Measurements from ENCODE around the gene FRAS1. TPM values are rescaled to one million over a fixed set of nuclear protein-coding genes. Genes with fewer than 3 reads are reported as not detected.

FRAS1 gene
- total RNA-seq, 2 experiments from 2014 or later: 0.09 TPM; not detected in 1

DNA sequence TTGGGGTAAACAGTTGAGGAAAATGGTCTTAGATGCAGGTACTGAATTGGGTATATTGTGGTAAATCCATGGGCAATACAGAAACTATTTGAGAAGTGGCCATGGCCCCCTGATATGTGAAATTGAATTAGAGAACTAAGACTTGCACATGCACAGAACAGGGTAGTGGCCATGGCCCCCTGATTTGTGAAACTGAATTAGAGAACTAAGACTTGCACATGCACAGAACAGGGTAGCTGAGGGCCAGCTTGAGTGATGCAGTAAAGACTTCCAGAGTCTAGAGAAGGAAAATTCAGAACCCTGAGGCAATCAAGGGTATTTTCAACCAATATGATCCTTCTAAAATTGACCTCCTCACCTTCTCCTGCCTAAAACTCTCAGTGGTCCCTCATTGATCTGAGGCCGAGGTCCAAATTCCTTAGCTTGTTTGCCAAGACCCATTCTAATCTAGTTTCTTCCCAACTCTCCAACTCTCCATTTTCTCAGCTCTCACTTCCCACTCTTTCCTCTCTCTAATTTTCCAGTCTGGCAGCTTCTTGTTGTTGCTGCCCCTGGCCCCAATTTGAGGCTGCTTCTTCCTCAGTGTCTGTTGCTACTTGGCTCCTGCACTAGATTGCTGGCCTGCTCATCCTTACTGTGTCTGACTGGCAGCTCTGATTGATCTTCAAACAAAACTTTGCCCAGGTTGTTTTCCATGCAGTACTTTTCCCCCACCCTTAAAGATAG, 72.4 kb downstream of the FRAS1 start:
- ChIA-PET POLR2A (no interaction called here), CTCF (interaction anchor here (0.7 kb wide), 1 partner anchor 844 kb away, joined by 3 read pairs; no protein-coding TSS in a partner anchor)
- Mint-ChIP-seq H3K4me3 (no peak overlapping the region), H3K36me3 (ENCODE audit: low read depth) (no peaks in the 10 kb centered on the region), H3K27me3 (peaks cover 15% of the 10 kb centered on the region), H3K9me3 (ENCODE audit: low read depth) (peaks cover 5% of the 10 kb centered on the region), H3K4me1 (no peaks in the 10 kb centered on the region), H3K27ac (no peak overlapping the region)
- intact Hi-C loops (cut with DNase I, micrococcal nuclease): no loop called here
- ATAC-seq: no peak
- no peak for DNase-seq

DNA sequence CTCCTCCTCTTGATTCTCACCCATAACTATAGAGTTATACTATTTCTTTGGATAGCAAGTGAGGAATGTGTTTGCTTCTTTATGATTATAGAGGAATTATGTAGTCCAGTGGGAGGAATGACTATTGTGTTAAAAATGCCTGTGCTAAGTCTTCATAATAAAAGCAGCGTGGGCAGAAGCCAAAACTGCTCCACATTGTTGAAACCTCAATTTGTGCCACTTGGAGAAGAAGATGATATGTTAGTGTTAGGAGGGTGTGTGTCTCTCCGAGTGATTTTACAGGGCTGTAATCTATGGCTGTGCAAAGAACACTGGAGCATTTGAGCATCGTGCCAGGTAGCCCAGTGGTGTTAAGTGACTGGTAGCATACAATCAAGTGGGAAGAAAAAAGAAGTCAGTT, 74.3 kb downstream of the FRAS1 start:
- Mint-ChIP-seq H3K27me3 (peaks cover 17% of the 10 kb centered on the region), H3K36me3 (ENCODE audit: low read depth) (no peaks in the 10 kb centered on the region), H3K4me3 (no peak overlapping the region), H3K4me1 (no peaks in the 10 kb centered on the region), H3K9me3 (ENCODE audit: low read depth) (peaks cover 5% of the 10 kb centered on the region), H3K27ac (no peak overlapping the region)
- DNase-seq: no peak
- ATAC-seq: no peak
- intact Hi-C loops (cut with DNase I, micrococcal nuclease): no loop called here
- ChIA-PET CTCF (no interaction called here), POLR2A (no interaction called here)

DNA sequence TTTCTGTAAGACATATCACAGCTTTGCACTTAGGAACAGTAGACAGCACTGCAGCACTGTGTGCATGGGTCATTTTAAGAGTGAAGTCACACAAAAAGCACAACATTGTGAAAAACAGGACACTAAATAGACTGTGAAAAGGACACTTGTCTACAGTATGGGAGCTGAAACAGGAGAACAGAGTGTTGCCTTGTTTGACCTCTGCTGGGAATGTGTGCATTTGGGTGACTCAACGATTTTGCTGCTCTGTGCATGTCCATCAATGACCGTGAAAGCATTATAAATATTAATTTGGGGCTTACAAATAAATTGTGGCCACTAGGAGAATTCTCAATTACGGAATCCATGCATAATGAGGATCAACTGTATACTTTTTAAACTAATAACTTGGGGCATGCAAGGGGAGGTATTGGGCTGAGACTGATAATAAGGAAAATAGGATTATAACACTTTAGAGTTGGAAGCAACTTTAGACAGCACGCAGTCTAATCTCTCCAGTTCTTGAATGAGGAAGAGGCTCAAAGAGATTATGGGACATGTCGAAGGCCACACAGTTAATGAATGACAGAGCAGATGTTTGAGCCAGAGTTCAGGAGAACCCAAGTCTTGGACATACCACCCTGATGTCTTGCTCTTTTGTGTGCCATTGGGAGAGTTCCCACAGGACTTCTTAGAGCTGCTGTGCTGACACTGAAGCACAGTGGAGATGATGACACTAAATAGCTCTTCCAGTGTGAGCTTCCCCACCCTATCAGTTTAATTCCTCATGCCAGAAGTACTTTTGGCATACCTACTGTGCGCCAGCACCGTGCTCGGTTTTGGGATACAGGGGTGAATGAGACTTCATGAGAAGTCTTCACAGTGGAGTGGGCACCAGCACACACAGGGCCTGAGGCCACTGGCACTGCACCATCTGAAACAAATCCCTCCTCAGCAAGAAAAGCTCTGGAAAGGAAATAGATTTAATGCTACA, 79.3 kb downstream of the FRAS1 start:
- no peak overlapping the region for H3K27ac Mint-ChIP-seq
- H3K4me3 Mint-ChIP-seq: no peak overlapping the region
- peaks cover 14% of the 10 kb centered on the region for H3K27me3 Mint-ChIP-seq
- intact Hi-C loops (cut with DNase I, micrococcal nuclease): no loop called here
- no peaks in the 10 kb centered on the region for H3K9me3 Mint-ChIP-seq (ENCODE audit: low read depth)
- POLR2A ChIA-PET: no interaction called here
- no peak for DNase-seq
- no peak for ATAC-seq
- no peaks in the 10 kb centered on the region for H3K4me1 Mint-ChIP-seq
- H3K36me3 Mint-ChIP-seq (ENCODE audit: low read depth): no peaks in the 10 kb centered on the region
- CTCF ChIA-PET: interaction anchor here (0.6 kb wide), 1 partner anchor 156 kb away, joined by 4 read pairs; no protein-coding TSS in a partner anchor

GRCh38 chr4:78137532-78137931, 80.4 kb downstream of the FRAS1 start:
- POLR2A ChIA-PET: no interaction called here
- Mint-ChIP-seq H3K4me1 (no peaks in the 10 kb centered on the region), H3K9me3 (ENCODE audit: low read depth) (no peaks in the 10 kb centered on the region), H3K4me3 (no peak overlapping the region), H3K27ac (no peak overlapping the region), H3K36me3 (ENCODE audit: low read depth) (no peaks in the 10 kb centered on the region), H3K27me3 (peaks cover 9% of the 10 kb centered on the region)
- ATAC-seq (no peak), DNase-seq (no peak)
- CTCF ChIA-PET: no interaction called here
- intact Hi-C loops (cut with DNase I, micrococcal nuclease): no loop called here

DNA sequence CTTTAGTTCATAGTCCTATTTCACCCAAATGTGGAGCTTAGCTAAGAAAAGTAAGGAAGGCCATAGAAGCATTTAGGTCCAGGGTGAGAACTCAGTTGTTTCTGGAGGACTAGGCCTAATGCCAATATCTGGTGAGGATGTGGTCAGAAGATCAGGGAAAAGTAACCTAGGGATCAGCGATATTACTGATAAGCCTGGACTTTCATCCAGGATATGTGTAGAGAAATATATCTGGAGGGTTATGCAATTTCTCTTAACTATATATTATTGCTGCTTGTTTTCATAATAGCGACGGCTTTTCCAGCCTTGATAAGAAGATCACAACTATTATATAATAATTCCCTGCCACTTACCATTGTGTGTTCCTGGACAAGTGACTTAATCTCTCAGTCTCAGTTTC, 81.1 kb downstream of the FRAS1 start:
- H3K4me3 Mint-ChIP-seq: no peak overlapping the region
- DNase-seq (no peak), ATAC-seq (no peak)
- ChIA-PET POLR2A (no interaction called here), CTCF (interaction anchor here (0.9 kb wide), 1 partner anchor 188 kb away, joined by 3 read pairs; no protein-coding TSS in a partner anchor)
- no peaks in the 10 kb centered on the region for H3K4me1 Mint-ChIP-seq
- H3K36me3 Mint-ChIP-seq (ENCODE audit: low read depth): no peaks in the 10 kb centered on the region
- no peak overlapping the region for H3K27ac Mint-ChIP-seq
- intact Hi-C loops (cut with DNase I, micrococcal nuclease): no loop called here
- H3K27me3 Mint-ChIP-seq: peaks cover 7% of the 10 kb centered on the region
- H3K9me3 Mint-ChIP-seq (ENCODE audit: low read depth): no peaks in the 10 kb centered on the region

GRCh38 chr4:78143634-78144033, 86.5 kb downstream of the FRAS1 start:
- H3K9me3 Mint-ChIP-seq (ENCODE audit: low read depth): no peaks in the 10 kb centered on the region
- no peaks in the 10 kb centered on the region for H3K36me3 Mint-ChIP-seq (ENCODE audit: low read depth)
- no peak overlapping the region for H3K4me3 Mint-ChIP-seq
- H3K27me3 Mint-ChIP-seq: peaks cover 6% of the 10 kb centered on the region
- no peaks in the 10 kb centered on the region for H3K4me1 Mint-ChIP-seq
- ChIA-PET POLR2A (no interaction called here), CTCF (no interaction called here)
- no peak for DNase-seq
- no peak overlapping the region for H3K27ac Mint-ChIP-seq
- intact Hi-C loops (cut with DNase I, micrococcal nuclease): no loop called here
- no peak for ATAC-seq

DNA sequence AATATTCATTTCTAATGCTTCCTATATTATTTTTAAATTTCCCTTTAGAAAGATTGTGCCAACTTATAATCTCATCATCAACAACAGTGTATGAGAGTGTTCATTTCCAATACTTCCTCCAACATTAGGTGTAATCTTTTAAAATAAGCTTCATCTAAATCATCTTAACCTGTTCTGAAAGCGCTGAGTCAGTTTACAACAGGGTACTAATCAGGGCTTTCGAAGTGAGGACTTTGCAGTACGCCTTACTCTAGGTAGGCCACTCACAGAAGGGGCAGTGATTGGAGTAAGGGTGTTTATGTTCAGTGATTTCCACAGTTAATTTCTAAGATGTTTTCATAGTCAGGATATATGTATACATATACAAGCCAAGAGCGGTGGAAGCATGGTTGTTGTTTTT, 87.9 kb downstream of the FRAS1 start:
- no peaks in the 10 kb centered on the region for H3K36me3 Mint-ChIP-seq (ENCODE audit: low read depth)
- ChIA-PET POLR2A (no interaction called here), CTCF (no interaction called here)
- no peak overlapping the region for H3K27ac Mint-ChIP-seq
- no peak for DNase-seq
- no peak for ATAC-seq
- H3K4me3 Mint-ChIP-seq: no peak overlapping the region
- H3K4me1 Mint-ChIP-seq: no peaks in the 10 kb centered on the region
- H3K9me3 Mint-ChIP-seq (ENCODE audit: low read depth): no peaks in the 10 kb centered on the region
- peaks cover 2% of the 10 kb centered on the region for H3K27me3 Mint-ChIP-seq
- intact Hi-C loops (cut with DNase I, micrococcal nuclease): no loop called here

GRCh38 chr4:78145622-78146021, 88.5 kb downstream of the FRAS1 start:
- no peak for DNase-seq
- H3K4me1 Mint-ChIP-seq: no peaks in the 10 kb centered on the region
- H3K27ac Mint-ChIP-seq: no peak overlapping the region
- H3K9me3 Mint-ChIP-seq (ENCODE audit: low read depth): no peaks in the 10 kb centered on the region
- CTCF ChIA-PET: no interaction called here
- H3K36me3 Mint-ChIP-seq (ENCODE audit: low read depth): no peaks in the 10 kb centered on the region
- H3K4me3 Mint-ChIP-seq: no peak overlapping the region
- POLR2A ChIA-PET: no interaction called here
- intact Hi-C loops (cut with DNase I, micrococcal nuclease): no loop called here
- peaks cover 2% of the 10 kb centered on the region for H3K27me3 Mint-ChIP-seq
- ATAC-seq: no peak

GRCh38 chr4:78149751-78150542, 92.8 kb downstream of the FRAS1 start:
- no peaks in the 10 kb centered on the region for H3K9me3 Mint-ChIP-seq (ENCODE audit: low read depth)
- ChIA-PET POLR2A (no interaction called here), CTCF (no interaction called here)
- DNase-seq (no peak), ATAC-seq (no peak)
- intact Hi-C loops (cut with DNase I, micrococcal nuclease): no loop called here
- peaks cover 2% of the 10 kb centered on the region for H3K27me3 Mint-ChIP-seq
- no peak overlapping the region for H3K4me3 Mint-ChIP-seq
- no peaks in the 10 kb centered on the region for H3K4me1 Mint-ChIP-seq
- no peaks in the 10 kb centered on the region for H3K36me3 Mint-ChIP-seq (ENCODE audit: low read depth)
- H3K27ac Mint-ChIP-seq: no peak overlapping the region

DNA sequence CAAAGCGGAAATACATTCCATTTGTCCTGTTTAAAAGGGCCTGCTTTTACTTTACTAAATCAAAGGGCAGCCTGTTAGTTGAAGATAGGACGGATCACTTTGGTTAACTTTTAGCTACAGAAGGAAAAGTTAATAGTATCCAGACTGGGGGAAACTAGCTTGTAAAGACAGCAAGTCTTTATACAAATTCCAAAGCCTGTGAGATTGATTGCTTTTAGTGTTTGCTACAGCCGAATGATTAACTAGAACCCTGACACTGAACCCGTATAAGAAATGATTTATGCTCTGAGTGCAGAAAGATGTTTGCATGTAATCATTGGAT, 93.4 kb downstream of the FRAS1 start:
- intact Hi-C loops (cut with DNase I, micrococcal nuclease): no loop called here
- Mint-ChIP-seq H3K4me1 (no peaks in the 10 kb centered on the region), H3K27ac (no peak overlapping the region), H3K9me3 (ENCODE audit: low read depth) (no peaks in the 10 kb centered on the region), H3K4me3 (no peak overlapping the region), H3K36me3 (ENCODE audit: low read depth) (no peaks in the 10 kb centered on the region), H3K27me3 (peaks cover 2% of the 10 kb centered on the region)
- ChIA-PET POLR2A (no interaction called here), CTCF (no interaction called here)
- ATAC-seq: no peak
- no peak for DNase-seq

GRCh38 chr4:78152795-78153194, 95.7 kb downstream of the FRAS1 start:
- ChIA-PET CTCF (no interaction called here), POLR2A (no interaction called here)
- intact Hi-C loops (cut with DNase I, micrococcal nuclease): no loop called here
- Mint-ChIP-seq H3K4me3 (no peak overlapping the region), H3K27ac (no peak overlapping the region), H3K9me3 (ENCODE audit: low read depth) (no peaks in the 10 kb centered on the region), H3K27me3 (peaks cover 4% of the 10 kb centered on the region), H3K36me3 (ENCODE audit: low read depth) (no peaks in the 10 kb centered on the region), H3K4me1 (no peaks in the 10 kb centered on the region)
- DNase-seq (no peak), ATAC-seq (no peak)
